Progenitor cell of endocrine pancreas (in vitro differentiated cells): ENCODE data around the gene RTP2. TPM values are rescaled to one million over a fixed set of nuclear protein-coding genes. Genes with fewer than 3 reads are reported as not detected.

Experiments
- DNase-seq: peaks from one replicate; pipeline ENCODE4 v3.0.0; 2021; ENCODE audit warnings: low spot score; ENCODE audit not compliant: unreplicated experiment
- H3K27ac Mint-ChIP-seq: 2 replicates; pipeline ENCODE4 v1.8.0; 2021; ENCODE audit warnings: mild to moderate bottlenecking, moderate library complexity, mixed read lengths
- H3K27me3 Mint-ChIP-seq: 2 replicates; pipeline ENCODE4 v1.8.0; 2021; ENCODE audit warnings: mixed read lengths
- H3K36me3 Mint-ChIP-seq: 2 replicates; pipeline ENCODE4 v1.8.0; 2022; ENCODE audit warnings: mixed read lengths; ENCODE audit not compliant: insufficient read depth
- H3K4me1 Mint-ChIP-seq: 2 replicates; pipeline ENCODE4 v1.8.0; 2021; ENCODE audit warnings: low read depth, mixed read lengths
- H3K4me3 Mint-ChIP-seq: 2 replicates; pipeline ENCODE4 v1.8.0; 2021; ENCODE audit warnings: low read depth, mild to moderate bottlenecking, moderate library complexity, mixed read lengths
- H3K9me3 Mint-ChIP-seq: 2 replicates; pipeline ENCODE4 v1.8.0; 2021; ENCODE audit warnings: low read depth, mixed read lengths
- CTCF ChIP-seq: fragments of 200-600 bp; sonication (generic); IDR thresholded peaks from one replicate; pipeline ENCODE4 v1.5.0; 2021; ENCODE audit warnings: antibody characterized with exemption, mild to moderate bottlenecking; ENCODE audit not compliant: unreplicated experiment
- total RNA-seq: library from RNA; stranded (reverse); gene quantifications from 2 replicates; pipeline ENCODE4 v1.2.1, GENCODE V29; 2021

The RTP2 gene
- total RNA-seq, 1 donor from 2014 or later, result not detected

- peaks cover 42% of the 10 kb centered on the region for H3K4me1 Mint-ChIP-seq
- H3K36me3 Mint-ChIP-seq, result no peaks in the 10 kb centered on the region
- peak overlapping the region; percentile 71 for H3K27ac Mint-ChIP-seq
- peak overlapping the region; percentile 83 for H3K4me3 Mint-ChIP-seq
- H3K9me3 Mint-ChIP-seq, result no peaks in the 10 kb centered on the region
- peak; percentile 99 for TF ChIP-seq CTCF
- peak; percentile 75 for DNase-seq
- peaks cover 20% of the 10 kb centered on the region for H3K27me3 Mint-ChIP-seq
These were observed 37.4 kb upstream of the RTP2 start for GRCh38 chr3:187739561-187740332.

DNA sequence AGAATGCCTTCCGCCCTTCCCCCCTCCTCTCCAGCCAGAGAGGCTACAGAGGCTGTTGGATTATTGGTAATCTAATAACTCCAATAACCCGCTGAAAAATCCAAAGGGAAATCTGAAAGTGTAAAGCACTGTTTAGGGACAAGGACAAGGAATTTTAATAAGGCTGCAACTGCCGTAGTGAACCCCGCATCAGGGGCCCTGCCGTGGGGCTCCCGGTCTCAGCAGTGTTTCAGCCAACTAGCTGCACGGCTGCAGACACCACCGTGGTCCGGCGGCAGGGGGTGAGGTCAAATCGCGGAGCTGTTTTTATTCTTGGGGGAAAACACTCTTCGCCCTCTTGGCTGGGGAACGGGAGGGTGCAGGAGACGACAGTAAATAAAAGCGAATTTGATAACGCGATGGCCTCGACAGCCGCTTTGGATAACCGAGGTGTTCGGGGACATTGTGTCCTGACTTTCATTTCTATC lies 36.8 kb upstream of the RTP2 start:
- no peaks in the 10 kb centered on the region for H3K9me3 Mint-ChIP-seq
- TF ChIP-seq CTCF, result no peak
- no peak for DNase-seq
- H3K27ac Mint-ChIP-seq, result peak overlapping the region; percentile 85
- peaks cover 20% of the 10 kb centered on the region for H3K27me3 Mint-ChIP-seq
- peaks cover 40% of the 10 kb centered on the region for H3K4me1 Mint-ChIP-seq
- H3K4me3 Mint-ChIP-seq, result peak overlapping the region; percentile 83
- H3K36me3 Mint-ChIP-seq, result no peaks in the 10 kb centered on the region

- H3K27ac Mint-ChIP-seq, result peak overlapping the region; percentile 85
- peak; percentile 76 for TF ChIP-seq CTCF
- DNase-seq, result peak; percentile 64
- peaks cover 20% of the 10 kb centered on the region for H3K27me3 Mint-ChIP-seq
- H3K4me3 Mint-ChIP-seq, result peak overlapping the region; percentile 83
- H3K9me3 Mint-ChIP-seq, result no peaks in the 10 kb centered on the region
- H3K36me3 Mint-ChIP-seq, result no peaks in the 10 kb centered on the region
- H3K4me1 Mint-ChIP-seq, result peaks cover 37% of the 10 kb centered on the region
These were observed 36.2 kb upstream of the RTP2 start for GRCh38 chr3:187738331-187739093.

GRCh38 chr3:187738071-187738330 lies 35.6 kb upstream of the RTP2 start:
- Mint-ChIP-seq H3K4me1 (peaks cover 36% of the 10 kb centered on the region), H3K4me3 (peak overlapping the region; percentile 83), H3K9me3 (no peaks in the 10 kb centered on the region), H3K27me3 (peaks cover 20% of the 10 kb centered on the region), H3K27ac (no peak overlapping the region), H3K36me3 (peaks cover 3% of the 10 kb centered on the region)
- TF ChIP-seq CTCF, result no peak
- DNase-seq, result no peak

DNA sequence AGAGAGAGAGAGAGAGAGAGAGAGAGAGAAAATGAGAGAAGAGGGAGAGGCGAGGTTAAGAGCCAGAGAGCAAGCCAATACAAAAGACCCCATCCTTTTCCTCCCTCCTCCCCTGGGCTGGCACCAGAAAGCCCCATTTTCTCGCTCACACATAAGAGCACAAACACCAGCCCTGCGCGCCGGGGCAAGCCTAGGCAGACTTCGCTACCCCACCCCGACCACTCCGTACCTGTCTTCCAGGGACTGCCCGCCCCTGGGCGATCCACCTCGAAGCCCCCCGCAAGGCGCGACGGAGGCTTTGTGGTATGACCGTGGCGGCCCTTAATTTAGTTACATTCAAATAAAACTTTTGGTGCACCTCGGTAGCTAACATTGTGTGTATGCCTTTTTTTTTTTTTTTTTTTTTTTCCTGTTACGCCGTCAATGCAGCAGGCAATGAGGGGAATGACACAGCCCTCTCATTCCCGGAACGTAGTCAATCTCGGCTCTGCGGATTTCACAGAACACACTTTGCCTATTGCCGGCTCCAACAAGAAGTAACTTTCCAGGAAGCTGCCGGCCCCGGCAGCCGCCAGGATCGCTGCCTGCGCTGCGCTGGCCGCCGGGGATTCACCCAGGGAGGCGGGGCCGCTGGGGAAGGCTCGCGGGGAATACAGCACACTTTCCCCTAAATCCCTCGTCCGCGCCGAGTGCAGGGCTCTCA lies 35.2 kb upstream of the RTP2 start:
- TF ChIP-seq CTCF, result no peak

More for the DNA sequence above, 35.2 kb upstream of the RTP2 start:
- no peaks in the 10 kb centered on the region for H3K9me3 Mint-ChIP-seq
- H3K4me1 Mint-ChIP-seq, result peaks cover 32% of the 10 kb centered on the region
- H3K4me3 Mint-ChIP-seq, result peak overlapping the region; percentile 83
- H3K27me3 Mint-ChIP-seq, result peaks cover 20% of the 10 kb centered on the region
- DNase-seq, result no peak
- peak overlapping the region; percentile 19 for H3K27ac Mint-ChIP-seq
- peaks cover 3% of the 10 kb centered on the region for H3K36me3 Mint-ChIP-seq
